Measurements from ENCODE around the gene CFAP100.

Gene CFAP100

DNA sequence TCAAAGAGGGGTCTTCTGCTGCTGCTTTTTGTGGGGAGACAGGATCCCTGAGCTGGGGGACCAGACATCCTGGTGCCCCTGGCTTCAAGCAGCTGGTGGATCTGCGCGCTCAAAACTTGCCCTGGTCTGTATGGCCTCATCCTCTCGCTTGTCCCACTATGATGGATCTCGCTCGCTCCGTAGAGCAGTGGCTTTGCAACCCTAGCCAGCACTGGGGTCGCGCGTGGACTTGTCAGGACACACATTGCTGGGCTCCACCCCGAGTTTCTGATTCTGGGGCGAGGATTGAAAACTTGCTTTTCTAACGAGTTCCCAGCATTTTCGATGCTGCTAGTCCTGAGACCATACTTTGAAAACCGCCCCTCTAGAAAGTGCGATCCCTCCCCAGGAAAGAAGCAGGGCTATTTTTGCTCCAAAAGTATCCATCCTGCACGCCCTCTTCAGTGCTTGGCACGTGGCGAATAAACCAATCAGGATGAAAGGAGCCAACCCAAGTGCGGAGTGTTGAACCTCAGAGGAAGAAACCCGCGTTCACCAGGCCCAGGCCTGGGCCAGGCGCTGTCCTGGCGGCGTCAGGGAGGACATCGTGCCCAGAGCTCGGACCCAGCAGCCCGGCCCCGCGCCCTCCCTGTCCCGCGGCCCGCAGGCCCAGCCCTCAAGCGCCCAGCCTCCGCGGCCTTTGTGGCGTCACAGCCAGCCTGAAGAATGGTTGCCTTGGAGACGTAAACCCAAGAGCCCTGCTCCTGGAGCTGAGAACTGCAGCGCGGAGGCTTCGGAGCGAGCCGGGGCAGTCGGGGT is at the start of gene CFAP100:
TSS of gene CFAP100 (plus strand) at position 731 of the 798 bp plus-strand sequence. CDS start 1,092 bp downstream, outside the sequence.
- no peak for DNase-seq (ENCODE audit: low read depth)

GRCh38 chr3:126345231-126345630 is 49.5 kb upstream of the CFAP100 start:
- DNase-seq (ENCODE audit: low read depth), result no peak

DNA sequence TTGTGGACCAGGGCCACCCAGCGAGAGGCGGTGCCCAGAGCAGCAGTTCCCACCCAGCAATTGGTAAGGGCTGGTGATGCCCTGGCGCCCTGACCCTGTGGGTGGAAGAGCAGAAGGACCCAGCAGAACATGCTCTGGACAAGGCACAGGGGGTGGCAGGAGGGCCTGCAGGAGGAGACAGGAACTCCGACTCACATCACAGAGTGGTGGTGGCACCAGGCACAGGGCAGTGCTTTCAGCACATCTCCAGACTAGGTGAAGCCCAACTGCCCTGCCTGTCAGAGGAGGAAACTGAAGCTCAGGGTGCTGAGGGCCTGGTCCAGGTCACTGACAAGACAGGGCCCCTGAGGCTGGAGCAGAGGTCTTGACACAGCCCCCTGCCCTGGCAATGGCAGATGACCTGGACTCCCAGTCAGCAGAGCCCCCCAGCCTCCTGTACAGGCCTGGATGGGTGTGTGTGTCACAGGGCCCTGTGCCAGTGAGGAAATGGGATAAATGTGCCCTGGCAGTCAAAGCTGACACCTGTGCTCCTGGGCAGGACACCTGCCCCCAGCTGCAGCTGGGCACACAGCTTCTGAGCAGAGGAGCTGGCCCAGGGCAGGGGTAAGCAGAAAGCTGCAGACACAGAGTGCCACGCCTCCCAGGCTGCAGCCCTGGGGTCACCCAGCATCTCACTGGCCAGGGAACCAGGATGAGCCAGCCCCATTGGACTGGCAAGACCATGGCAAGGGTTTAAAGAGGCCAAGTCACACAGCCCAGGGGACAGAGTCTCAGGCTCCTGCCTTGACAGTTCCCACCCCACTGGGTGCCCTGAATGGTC is 48.9 kb upstream of the CFAP100 start:
- DNase-seq (ENCODE audit: low read depth), result no peak

DNA sequence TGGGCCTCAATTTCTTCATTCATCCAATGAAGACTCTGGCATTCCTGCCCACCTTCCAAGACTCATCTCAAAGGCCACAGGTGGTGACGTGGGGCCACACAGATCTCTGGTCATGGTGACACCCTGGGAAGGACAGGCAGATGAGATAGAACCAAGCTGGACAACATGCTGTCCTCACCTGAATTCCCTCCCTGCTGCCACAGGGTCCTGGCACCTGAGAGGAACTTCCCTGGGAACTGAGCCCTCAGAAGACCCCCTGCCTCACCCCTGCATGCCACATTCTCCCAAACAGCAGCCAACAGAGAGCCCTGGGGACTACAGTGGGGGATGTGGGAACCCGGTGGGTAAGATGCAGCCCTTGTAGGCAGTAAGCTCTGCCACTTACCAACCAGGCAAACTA is 48.2 kb upstream of the CFAP100 start:
- DNase-seq (ENCODE audit: low read depth), result no peak

DNA sequence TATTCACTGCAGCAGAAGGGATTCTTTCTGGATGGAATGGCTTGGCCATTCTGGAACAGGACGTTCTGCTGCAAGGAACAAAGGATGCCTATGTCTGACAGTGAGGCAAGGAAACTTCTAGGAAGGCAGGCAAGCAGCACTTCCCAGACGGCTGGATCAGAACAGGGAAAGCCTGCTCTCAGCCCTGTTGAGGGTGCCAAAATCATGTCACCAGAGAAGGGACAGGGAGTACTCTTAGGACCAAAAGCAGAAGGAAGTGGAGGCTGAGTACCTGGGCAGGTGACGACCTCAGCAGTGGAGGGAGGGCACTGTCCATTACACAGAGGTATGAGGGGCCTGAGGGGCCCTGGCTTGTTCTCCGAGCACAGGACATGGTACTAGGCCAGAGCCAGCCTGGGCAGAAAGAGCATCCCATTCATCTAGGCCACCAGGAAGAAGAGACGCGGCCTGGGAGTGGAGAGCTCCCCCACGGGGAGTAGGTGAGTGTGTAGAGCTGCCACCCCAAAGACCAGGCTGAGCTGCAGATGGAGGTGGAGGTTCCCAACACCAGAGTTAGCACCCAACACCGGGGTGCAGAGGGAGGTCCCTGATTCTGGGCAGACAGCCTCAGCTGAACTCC is 47.1 kb upstream of the CFAP100 start:
- no peak for DNase-seq (ENCODE audit: low read depth)

GRCh38 chr3:126348308-126348920 is 46.3 kb upstream of the CFAP100 start:
- no peak for DNase-seq (ENCODE audit: low read depth)

DNA sequence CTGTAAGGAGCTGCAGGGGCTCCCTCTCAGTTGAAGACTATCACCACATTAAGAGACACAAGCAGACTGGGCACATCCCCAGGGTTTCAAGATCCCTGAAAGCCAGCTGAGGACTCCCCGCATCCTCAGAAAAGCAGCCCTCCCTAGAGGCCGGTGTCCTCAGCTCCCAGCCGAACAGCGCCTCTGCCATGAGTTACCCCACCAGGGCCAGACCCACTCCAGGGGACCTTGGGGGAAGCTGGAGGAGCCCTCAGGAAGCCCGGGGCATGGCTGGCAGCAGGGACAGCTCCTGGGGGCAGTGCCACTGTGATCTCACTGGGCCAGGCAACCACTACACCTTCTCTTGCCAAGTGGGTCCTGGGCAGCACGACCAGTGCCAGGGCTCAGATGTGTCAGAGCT is 45.6 kb upstream of the CFAP100 start:
- DNase-seq (ENCODE audit: low read depth), result no peak

DNA sequence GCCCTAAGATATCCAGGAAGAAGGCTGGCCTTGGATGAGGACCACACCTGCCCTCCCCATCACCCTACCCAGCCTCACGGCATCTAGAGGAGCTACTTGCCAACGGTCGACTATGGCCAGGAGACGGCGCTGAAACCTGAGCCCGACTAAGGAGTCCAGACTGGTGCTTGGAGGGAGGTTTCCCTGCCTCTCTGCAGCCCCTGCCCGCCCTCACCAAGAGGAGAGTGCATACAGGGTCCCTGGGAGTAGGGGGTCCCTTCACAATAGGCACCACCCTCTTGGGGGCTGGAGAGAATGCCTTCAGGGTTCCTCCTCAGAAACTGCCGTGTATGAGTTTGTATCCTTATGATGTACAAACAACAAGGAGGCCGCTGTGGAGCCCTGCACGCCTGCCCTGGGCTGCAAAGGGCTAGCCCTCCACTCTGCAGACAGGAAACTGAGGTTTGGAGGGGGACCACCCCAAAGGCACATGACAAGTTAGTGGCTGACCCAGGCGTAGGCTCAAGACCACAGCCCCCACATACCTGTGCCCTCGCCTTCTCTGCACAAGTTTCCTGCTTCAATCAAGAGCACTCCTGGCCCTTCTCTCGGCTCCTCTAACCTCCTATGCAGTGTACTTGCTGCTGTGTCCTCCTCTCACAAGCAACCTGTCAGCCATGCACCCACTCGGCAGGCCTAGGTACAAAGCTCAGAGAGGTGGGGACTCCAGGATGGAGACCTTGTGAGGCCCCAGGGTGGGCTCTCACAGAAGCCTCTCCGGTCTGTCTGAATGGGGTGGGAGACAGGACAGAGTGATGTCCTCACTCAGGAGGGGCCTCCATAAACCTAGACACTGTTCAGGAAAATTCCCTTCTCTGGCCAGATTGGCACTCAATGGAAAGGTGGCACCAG is 44.9 kb upstream of the CFAP100 start:
- no peak for DNase-seq (ENCODE audit: low read depth)

- DNase-seq (ENCODE audit: low read depth), result no peak
These were observed 44.1 kb upstream of the CFAP100 start for GRCh38 chr3:126350502-126351085.

DNA sequence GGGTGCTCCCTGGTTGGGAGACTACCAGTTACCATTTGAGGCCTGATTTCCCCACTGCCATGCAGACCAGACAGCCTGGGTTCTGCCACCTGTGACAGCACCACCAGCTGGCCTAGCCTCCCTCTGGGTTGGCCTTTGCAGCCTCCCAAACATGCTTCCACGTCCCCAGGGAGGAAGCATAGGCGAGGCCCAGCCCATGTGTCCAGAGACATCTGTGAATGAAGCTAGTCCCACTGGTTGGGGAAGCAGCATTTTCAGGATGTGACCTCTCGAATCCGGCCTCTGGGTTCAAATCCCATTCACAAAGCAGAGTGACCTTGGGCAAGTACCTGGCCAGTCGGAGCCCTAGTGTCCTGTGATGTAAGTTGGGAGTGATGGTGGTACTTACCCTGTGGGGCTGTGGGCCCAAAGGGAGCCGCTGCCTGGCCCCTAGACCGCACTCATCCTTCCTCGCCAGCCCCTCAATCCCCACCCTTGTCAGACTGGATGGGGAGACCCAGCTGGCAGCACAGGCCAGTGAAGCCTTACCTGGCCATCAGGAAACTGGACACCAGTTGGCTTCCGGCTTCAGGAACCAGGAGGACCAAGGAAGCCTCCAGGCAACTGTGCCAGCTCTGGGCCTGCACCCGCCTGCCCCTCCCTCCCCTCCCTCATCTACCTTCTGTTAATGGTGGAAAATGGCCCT is 43.5 kb upstream of the CFAP100 start:
- no peak for DNase-seq (ENCODE audit: low read depth)

GRCh38 chr3:126351771-126352475 is 42.8 kb upstream of the CFAP100 start:
- DNase-seq (ENCODE audit: low read depth), result no peak

DNA sequence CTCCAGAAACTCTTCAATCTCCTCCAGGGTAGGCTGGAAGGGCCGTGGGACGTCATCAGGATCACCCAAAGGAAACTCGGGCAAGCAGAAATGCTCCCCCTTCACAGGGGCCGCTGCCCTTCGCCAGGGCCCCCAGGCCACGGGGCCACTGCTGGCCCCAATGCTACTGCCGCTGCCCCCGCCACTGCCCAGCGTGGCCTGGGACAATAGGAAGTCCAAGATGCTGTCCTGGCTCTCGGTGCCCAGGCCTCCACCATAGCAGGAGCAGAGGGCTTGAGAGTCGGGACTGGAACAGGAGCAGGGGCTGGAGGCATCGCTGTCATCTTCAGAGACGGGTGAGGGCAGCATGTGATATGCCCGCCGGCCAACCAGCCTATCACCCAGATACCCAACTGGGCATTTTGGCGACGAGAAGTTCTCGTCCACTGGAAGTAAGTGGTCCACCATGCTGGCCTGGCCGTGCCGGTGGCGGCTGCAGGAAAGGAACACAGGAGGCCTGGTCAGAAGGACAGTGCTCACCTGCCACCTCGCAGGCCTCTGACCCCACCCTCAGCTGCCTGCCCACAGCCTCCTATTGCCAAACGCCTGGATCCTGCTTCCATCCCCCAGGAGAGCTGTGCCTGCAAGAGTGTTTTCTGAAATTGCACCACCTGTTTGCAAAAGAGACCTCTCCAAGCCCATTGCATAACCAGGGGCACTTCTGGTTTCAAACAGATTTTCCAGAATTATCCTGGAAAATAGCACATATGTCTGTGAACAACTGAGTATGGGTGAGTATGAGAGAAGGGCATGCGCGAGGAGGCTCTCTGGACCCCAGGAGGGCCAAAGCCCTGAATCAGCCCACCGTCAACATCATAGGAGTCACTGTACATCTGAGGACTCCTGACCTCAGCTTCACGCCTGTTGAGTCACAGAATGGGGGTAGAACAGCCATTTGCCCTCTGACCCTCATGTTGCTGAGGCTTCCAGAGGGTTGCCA is 41.9 kb upstream of the CFAP100 start:
- DNase-seq (ENCODE audit: low read depth), result no peak

GRCh38 chr3:126353694-126354321 is 40.9 kb upstream of the CFAP100 start:
- DNase-seq (ENCODE audit: low read depth), result no peak

DNA sequence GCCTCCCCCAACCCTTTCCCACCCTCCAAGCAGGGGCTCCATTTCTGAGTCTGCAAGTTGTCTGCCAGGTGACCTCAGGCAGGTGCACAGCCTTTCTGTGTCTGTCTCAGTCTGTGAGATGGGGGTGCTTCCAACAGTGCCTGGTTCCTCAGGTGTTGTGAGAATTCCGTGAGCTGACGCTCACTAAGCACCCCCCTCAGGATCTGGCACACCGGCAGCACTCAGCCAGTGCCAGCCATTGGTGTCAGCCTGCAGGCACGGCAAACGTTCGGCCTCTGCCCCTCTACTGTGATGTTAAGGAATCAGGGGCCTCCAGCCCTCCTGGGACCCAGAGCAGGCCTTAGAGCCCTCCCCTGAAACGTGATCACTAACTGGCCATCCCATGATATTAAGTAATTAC is 39.9 kb upstream of the CFAP100 start:
- no peak for DNase-seq (ENCODE audit: low read depth)

- no peak for DNase-seq (ENCODE audit: low read depth)
These were observed 39.5 kb upstream of the CFAP100 start for GRCh38 chr3:126355251-126355650.

- no peak for DNase-seq (ENCODE audit: low read depth)
These were observed 38.8 kb upstream of the CFAP100 start for GRCh38 chr3:126355777-126356372.

Measured in T-helper 22 cell (primary cell).